22Rv1 (cell line): Measurements from ENCODE around the gene POLD2.

Source experiments
- H3K27ac ChIP-seq: fragments of 450-650 bp; 2 replicates; pipeline ENCODE4 v1.5.1; 2017
- ZFX ChIP-seq: fragments of 450-650 bp; IDR thresholded peaks from 2 replicates; pipeline ENCODE4 v1.6.1; 2017; ENCODE audit warnings: antibody characterized with exemption, borderline replicate concordance
- TF ChIP-seq, protein P1 (sequence below): fragments of 450-650 bp; IDR thresholded peaks from 2 replicates; pipeline ENCODE4 v1.5.1; 2017; ENCODE audit warnings: mild to moderate bottlenecking

The POLD2 gene

DNA sequence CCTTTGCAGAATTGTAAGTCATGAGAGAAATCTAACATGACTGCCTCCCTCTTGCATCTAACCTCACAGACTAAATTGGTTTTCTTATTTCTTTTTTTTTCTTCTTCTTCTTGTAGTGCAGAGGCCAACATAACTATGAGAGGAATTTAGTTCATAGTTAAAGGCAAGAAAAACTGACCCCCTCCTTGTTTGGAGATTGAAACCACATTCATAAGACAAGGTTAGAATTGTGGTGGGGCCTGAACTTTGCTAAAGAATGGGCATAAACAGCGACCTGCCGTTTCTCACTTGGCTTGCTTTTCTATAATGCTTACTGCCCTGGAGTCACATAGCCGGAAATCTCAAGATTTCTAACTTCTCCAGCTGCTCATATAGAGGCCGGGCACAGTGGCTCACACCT is 38.6 kb downstream of the POLD2 start:
- TF ChIP-seq ZFX = no peak
- TF ChIP-seq, protein P1, sequence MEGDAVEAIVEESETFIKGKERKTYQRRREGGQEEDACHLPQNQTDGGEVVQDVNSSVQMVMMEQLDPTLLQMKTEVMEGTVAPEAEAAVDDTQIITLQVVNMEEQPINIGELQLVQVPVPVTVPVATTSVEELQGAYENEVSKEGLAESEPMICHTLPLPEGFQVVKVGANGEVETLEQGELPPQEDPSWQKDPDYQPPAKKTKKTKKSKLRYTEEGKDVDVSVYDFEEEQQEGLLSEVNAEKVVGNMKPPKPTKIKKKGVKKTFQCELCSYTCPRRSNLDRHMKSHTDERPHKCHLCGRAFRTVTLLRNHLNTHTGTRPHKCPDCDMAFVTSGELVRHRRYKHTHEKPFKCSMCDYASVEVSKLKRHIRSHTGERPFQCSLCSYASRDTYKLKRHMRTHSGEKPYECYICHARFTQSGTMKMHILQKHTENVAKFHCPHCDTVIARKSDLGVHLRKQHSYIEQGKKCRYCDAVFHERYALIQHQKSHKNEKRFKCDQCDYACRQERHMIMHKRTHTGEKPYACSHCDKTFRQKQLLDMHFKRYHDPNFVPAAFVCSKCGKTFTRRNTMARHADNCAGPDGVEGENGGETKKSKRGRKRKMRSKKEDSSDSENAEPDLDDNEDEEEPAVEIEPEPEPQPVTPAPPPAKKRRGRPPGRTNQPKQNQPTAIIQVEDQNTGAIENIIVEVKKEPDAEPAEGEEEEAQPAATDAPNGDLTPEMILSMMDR = no peak

DNA sequence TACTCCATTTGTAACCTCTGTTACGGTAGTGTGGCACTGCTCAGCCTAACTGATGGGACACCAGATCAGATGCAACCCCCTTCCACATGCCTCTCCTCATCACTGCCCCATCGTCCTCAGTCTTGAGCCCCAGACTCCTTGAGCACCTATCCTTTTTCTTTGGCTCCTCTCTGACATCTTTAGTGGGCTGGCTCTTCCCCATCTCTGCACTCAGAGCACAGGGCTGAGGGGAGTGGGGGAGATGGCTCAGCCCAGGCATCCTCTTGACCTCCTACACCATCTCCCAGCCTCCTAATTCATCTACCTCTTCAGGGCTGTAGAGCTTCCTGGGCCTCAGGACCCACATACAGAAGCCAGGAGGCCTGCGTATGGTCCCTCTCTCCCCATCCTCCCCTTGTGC is 39.6 kb downstream of the POLD2 start:
- no peak overlapping the region for H3K27ac ChIP-seq
- no peak for TF ChIP-seq ZFX
- TF ChIP-seq, protein P1 = no peak

More for the DNA sequence above, 38.6 kb downstream of the POLD2 start:
- no peak overlapping the region for H3K27ac ChIP-seq

DNA sequence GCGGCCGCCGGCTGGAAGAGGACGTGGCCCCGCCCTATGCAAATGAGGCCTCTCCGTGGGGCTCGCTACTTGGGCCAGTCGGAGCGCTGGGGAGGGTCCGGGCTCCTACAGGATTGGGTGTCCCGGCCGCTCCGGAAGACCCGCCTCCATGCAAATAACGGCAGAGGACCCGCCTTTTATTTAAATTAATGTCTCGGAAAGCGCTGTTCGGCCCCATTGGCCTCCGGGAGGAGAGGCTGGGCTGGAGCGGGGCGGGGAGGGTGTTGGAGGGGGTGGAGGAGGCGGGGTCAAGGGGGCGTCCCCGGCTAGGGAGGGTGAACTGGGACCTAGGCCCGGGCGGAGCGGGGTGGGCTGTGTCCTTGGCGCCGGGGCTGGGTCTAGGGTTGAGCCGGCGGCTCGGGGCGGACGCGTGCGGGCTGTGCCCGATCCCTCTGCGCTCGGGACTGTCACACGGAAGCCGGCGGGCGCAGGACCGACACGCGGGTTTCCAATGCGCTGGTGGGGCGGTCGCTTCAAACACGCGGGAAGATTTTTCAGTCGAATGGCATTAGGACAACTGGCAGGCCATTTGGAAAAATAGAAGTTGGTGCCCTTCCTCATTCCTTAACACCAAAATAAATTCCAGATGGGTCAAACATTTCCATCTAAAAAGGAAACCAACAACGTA is 40.7 kb downstream of the POLD2 start:
- peak overlapping the region; percentile 97 for H3K27ac ChIP-seq
- TF ChIP-seq, protein P1 = peak; percentile 15; the same call in 1 of the 2 replicates
- no peak for TF ChIP-seq ZFX

DNA sequence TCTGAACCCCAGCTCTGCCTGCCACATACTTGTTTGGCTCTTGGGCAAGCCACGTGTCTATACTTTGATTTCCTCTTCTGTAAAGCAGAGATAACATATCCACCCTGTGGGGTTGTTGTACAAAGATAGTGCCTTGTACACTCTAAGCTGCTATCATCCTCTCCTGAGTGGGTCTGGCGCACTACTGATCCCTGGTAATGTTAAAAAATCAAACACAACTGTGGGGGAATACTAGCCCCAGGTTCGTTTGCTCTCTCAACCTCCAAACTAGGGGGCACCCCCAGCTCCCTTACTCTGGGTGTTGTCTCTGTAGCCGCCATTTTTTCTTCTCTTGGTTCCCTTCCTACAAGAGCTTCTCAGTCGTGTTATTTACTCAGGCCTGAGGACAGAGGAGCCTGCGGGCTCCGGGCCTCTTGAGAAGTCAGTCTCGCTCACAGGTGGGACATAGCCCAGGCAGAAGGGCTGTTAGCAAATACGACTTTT is 42.0 kb downstream of the POLD2 start:
- TF ChIP-seq, protein P1 = no peak
- TF ChIP-seq ZFX = no peak

DNA sequence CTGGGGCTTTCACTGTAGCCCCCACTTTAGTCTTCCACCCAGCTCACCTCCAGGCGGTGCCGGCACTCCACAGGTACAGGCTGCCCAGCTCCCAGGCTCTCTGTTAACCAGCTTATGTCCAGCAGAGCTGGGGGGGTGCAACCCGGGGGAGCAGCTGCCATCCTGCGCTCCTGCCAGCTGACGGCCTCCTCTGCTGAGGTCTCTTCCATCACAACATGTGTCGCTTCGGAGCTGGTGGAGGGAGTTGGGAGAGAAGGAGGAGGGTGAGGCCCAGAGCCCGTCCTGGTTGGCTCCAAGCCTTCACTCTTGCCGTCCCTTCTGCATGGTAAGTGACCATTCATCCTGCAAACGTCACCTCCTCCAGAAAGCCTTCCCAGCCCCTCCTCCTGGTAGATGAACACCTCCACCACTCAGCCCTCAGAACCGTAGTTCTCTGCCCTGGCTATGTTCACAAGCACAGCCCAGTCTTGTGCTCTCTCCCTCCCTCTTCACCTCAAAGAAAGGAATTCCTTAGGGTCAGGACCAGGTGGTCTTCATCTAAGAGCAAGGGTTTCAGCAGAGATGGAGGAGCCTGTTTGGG is 42.6 kb downstream of the POLD2 start:
- TF ChIP-seq ZFX = no peak
- TF ChIP-seq, protein P1 = no peak
- peak overlapping the region; percentile 97 for H3K27ac ChIP-seq

More for the DNA sequence above, 42.0 kb downstream of the POLD2 start:
- H3K27ac ChIP-seq = peak overlapping the region; percentile 97

DNA sequence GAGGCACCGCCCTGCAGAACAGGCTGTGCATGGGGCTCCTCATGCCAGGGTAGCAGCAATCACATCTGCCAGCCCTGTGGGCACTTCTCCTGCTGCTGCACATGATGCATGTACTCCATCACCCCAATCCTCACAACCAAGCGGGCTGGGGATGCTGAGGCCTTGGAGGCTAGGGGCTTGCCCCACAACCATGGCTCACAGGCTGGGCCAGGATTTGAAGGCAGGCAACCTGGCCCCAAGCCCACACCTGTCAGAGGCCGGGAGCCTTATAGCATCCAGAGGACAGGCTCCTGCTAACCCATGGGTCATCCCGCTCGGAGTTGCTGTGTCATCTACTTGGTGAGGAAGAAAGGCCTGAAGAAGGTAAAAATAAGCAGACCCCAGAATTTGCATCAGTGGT is 43.2 kb downstream of the POLD2 start:
- TF ChIP-seq ZFX = no peak
- TF ChIP-seq, protein P1 = no peak
- H3K27ac ChIP-seq = peak overlapping the region; percentile 97; the same call in 1 of the 2 replicates

DNA sequence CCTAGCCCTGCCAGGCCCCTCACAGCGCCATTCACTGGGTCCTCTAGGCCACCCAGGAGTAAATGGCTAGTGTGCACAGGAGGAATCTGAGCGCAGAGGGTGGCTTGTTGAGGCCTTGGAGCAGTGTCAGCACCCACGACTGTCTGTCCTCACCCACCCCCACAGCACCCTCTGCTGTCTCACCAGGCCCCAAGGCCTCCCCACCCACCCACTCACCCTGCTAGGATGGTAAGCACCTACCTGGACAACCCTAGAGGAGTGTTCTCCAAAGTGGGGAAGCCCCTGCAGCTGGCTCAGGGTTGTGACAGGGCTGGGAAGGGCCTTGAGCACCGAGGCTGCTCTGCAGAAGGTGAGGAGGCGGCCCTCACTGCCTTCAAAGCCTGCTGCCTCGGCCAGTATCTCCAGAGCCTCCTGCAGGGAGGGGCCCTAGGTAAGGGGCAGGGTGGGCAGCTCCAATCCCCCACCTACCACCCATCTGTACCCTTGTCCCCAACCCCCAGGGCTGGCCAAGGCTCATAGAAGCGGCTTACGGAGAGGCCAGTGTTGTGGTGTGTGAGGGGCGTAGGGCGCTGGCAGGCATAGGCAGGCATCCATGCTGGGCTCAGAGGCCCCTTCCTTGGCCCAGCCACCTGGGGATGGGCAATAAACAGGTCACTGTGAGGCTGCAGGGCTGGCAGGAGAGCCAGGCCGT is 43.9 kb downstream of the POLD2 start:
- no peak overlapping the region for H3K27ac ChIP-seq

More for the DNA sequence above, 43.9 kb downstream of the POLD2 start:
- TF ChIP-seq, protein P1 = no peak
- TF ChIP-seq ZFX = no peak
